MM.1S (cell line): ENCODE results near the gene ZNF786.

Experiments used
- EZH2 ChIP-seq: fragments of 300-600 bp; sonication (generic); optimal IDR thresholded peaks from 2 replicates; pipeline ENCODE3; 2017; ENCODE audit warnings: low read depth, mild to moderate bottlenecking, antibody characterized with exemption, low read length, mixed read lengths
- EZH2phosphoT487 ChIP-seq: fragments of 300-600 bp; sonication (generic); IDR thresholded peaks from 2 replicates; pipeline ENCODE4 v1.6.1; 2018; ENCODE audit warnings: antibody characterized with exemption, low read length
- TF ChIP-seq, protein P1 (sequence below): fragments of 300-600 bp; sonication (generic); IDR thresholded peaks from 2 replicates; pipeline ENCODE4 v1.5.1; 2016; ENCODE audit warnings: antibody characterized with exemption, low read length, mixed read lengths

DNA sequence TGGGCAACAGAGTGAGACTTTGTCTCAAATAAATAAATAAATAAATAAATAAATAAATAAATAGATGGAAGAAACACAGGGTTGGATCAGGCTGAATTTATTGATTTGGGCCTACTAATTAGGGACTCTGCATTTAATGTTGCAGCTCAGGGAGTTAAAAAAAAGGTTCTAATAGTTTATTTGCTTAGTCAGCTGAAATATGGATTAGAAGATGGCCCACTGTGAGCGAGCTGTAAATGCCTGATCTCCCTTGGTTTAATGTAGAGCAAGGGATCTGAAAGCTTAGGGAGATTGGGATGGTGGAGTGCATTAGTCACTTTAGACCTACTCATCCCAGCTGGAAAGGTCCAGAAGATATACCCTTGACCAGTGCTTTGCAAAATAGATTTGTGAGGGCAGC is 37.1 kb downstream of the ZNF786 start:
- TF ChIP-seq EZH2phosphoT487 (no peak), EZH2 (no peak)
- TF ChIP-seq, protein P1, sequence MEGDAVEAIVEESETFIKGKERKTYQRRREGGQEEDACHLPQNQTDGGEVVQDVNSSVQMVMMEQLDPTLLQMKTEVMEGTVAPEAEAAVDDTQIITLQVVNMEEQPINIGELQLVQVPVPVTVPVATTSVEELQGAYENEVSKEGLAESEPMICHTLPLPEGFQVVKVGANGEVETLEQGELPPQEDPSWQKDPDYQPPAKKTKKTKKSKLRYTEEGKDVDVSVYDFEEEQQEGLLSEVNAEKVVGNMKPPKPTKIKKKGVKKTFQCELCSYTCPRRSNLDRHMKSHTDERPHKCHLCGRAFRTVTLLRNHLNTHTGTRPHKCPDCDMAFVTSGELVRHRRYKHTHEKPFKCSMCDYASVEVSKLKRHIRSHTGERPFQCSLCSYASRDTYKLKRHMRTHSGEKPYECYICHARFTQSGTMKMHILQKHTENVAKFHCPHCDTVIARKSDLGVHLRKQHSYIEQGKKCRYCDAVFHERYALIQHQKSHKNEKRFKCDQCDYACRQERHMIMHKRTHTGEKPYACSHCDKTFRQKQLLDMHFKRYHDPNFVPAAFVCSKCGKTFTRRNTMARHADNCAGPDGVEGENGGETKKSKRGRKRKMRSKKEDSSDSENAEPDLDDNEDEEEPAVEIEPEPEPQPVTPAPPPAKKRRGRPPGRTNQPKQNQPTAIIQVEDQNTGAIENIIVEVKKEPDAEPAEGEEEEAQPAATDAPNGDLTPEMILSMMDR = no peak
